ENCODE data around the gene AUTS2.

- TF ChIP-seq HDGF (IDR thresholded peaks at IDR 0.05) (no peak), CTCF (IDR thresholded peaks at IDR 0.05 in 2 of 3, conservative IDR thresholded peaks at IDR 0.05 in 1 of 3; ENCODE audit: control insufficient read depth in 2 of 3, extremely low read depth in 1 of 3, insufficient read depth in 1 of 3, low read depth in 3 of 3, low read length in 3 of 3) (no peak), CHD2 (IDR thresholded peaks at IDR 0.05; ENCODE audit: borderline replicate concordance, low read depth, low read length) (no peak), RFX5 (IDR thresholded peaks at IDR 0.05; ENCODE audit: low read depth, low read length) (no peak), IRF5 (IDR thresholded peaks at IDR 0.05; ENCODE audit: borderline replicate concordance) (no peak), CHD4 (IDR thresholded peaks at IDR 0.05) (no peak), DPF2 (IDR thresholded peaks at IDR 0.05) (no peak), CEBPB (IDR thresholded peaks at IDR 0.05; ENCODE audit: borderline replicate concordance in 1 of 2, low read depth in 2 of 2, low read length in 2 of 2) (no peak), ZNF217 (IDR thresholded peaks at IDR 0.05) (no peak), POLR2A (IDR thresholded peaks at IDR 0.05; ENCODE audit: low read depth, low read length) (no peak), EED (IDR thresholded peaks at IDR 0.05; ENCODE audit: low read depth) (no peak)
Observed at GRCh38 chr7:70776627-70777101, 1178.4 kb downstream of the AUTS2 start.

Measured in GM12878 (cell line).